GM18520 (cell line): Measurements from ENCODE around the gene ACE.
"Not testable (repeated sequence)": the region's sequence is repeated elsewhere in the genome, so short reads cannot be mapped to it uniquely, and the experiment has no call there.

Experiments used
- ATAC-seq: cut with Tn5 transposase; IDR thresholded peaks from one replicate; pipeline ENCODE4 v1.9.1; 2021; ENCODE audit not compliant: unreplicated experiment

ACE gene

GRCh38 chr17:63443053-63443452, 33.8 kb upstream of the ACE start:
- ATAC-seq = no peak

- no peak for ATAC-seq
Observed at GRCh38 chr17:63444457-63444856, 32.4 kb upstream of the ACE start.

DNA sequence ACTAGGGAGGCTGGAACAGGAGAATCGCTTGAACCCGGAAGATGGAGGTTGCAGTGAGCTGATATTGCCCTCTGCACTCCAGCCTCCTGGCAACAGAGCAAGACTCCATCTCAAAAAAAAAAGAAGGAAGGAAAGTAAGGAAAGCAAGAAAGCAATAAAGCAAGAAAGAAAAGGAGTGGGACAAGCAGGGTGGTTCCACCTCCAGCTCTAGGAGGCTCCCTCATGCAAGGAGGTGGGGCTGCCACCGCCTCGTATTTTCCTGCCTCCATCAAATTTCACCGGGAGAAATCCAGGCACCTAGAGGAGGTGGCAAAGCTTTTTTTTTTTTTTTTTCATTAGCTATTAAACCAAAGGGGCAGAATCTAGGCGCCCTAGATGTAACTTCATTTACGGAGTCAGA, 31.8 kb upstream of the ACE start:
- no peak for ATAC-seq

DNA sequence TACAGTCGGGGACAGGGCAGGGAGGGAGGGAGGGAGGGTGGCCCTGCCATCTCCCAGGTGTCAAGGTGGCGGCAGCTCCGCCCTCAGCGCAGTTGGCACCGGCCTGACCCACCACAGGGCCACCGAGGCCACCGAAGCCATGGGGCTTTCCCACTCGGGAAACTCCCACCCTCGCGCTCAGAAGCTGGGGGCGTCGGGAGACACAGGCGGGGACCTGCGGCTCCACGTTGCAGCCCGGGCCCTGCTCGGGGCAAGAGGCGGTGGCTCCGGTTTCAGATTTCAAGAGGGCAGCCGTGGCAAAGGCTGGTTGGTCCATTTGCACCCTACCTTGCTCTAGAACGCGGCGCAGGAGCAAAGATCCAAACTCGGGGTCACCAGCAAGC, 31.3 kb upstream of the ACE start:
- ATAC-seq = no peak

DNA sequence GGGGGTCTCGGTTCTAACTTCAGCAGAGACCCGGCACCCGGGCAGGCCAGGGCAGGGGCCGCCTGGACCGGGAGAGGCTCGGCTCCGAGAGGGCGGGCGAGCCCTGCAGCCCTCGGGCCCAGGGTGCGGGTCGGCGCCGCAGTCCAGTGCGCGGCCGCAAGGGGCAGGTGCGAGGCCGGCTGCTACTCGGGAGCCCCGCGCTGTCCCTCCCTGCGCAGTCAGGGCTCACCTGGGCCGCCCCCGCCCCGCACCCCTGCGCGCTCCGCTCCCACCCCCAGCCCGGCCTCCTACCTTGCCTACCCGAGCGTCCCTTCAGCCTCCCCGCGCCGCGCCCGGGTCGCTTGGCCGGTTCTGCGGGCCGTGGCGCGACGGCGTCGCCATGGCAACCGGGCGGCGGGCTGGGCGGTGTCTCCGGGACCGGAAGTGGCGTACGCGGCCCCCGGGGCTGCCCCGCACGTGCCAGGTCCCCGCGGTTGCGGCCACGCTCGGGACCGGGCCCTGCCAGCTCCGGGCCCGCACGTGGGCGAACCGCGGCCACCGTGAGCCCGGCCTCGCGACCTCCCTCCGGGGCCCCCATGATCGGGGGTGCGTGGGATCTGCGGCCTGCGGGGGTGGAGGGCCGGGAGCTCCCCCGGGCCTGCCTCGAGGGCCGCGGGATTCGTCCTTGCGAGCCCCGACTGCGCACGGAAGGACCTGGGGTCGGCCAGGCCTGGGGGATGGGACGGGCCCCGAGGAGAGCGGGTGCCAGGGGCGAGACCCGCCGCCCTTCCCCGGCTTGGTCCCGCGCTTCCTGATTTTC, 30.7 kb upstream of the ACE start, which contains the start of gene CYB561:
TSS of gene CYB561 (minus strand) at position 353 of the 799 bp plus-strand sequence. CDS start 8,759 bp downstream, outside the sequence.
- peak; percentile 41 for ATAC-seq

DNA sequence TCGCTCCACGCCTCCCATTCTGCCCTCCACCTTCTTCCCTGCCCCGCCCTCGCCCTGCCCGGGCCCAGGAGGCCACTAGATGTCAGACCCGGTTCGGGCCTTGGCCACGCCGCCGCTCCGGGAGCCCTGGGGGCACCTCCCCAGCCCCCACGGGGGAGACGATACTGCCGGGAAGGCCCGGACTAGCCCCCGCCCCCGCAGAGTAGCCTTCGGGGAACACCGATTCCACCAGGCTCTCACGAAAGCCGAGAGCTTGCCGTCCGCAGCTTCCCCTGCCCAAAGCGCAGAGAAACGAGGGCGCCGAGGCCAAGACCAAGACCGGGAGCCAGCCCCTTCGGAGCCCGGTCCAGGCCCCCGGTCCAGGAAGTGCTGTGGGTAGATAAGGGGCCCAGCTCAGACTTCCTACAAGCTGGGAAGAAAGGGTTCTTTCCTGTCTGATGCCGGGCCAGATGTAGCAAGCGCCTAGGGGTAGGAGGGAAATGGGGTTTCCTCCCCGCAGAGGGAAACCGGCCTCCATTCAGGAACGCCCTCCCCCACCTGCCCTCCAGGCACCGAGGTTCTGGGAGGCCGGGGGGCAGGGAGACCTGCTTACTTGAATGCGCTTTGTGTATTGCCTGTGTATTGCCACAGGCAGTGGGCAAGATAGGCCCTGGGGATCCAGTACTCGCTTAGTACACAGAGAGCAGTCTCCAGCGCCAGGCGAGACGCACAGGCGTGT, 29.9 kb upstream of the ACE start:
- peak; percentile 8 for ATAC-seq

GRCh38 chr17:63447471-63448009, 29.3 kb upstream of the ACE start:
- no peak for ATAC-seq

GRCh38 chr17:63448655-63449054, 28.2 kb upstream of the ACE start:
- ATAC-seq = no peak

DNA sequence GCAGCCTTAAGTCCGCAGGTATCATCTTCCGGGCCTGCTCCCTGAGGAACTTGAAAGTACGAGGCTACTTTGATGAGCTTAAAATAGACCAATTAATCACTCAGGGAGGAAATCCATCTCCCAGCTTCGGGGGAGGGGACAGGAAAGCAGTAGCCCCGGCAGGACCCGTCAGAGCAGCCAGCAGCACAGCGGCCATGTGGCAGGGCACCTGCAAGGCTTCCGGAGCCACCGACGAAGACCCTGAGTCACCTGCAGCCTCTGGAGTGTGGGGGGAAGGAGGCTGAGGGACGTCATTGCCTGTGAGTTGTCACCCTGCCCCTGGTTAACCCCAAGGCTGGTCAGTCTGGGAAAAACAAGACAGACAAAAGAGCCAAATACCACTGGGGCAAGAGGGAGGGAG, 26.3 kb upstream of the ACE start:
- no peak for ATAC-seq

DNA sequence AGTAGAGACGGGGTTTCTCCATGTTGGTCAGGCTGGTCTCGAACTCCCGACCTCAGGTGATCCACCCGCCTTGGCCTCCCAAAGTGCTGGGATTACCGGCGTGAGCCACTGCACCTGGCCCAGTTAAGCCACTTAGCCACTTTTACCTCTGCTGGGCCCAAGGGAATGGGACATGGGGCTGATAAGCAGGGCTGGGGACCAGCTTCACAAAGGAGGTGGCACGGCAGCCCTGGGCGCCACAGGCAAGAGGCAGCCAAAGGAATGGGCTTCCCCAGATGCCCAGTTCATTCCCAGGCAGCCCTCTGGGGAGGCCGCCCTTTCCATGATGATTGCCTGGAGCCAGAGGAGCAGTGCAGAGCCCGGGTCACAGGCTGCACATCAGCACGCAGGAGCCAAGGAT, 25.7 kb upstream of the ACE start:
- no peak for ATAC-seq

DNA sequence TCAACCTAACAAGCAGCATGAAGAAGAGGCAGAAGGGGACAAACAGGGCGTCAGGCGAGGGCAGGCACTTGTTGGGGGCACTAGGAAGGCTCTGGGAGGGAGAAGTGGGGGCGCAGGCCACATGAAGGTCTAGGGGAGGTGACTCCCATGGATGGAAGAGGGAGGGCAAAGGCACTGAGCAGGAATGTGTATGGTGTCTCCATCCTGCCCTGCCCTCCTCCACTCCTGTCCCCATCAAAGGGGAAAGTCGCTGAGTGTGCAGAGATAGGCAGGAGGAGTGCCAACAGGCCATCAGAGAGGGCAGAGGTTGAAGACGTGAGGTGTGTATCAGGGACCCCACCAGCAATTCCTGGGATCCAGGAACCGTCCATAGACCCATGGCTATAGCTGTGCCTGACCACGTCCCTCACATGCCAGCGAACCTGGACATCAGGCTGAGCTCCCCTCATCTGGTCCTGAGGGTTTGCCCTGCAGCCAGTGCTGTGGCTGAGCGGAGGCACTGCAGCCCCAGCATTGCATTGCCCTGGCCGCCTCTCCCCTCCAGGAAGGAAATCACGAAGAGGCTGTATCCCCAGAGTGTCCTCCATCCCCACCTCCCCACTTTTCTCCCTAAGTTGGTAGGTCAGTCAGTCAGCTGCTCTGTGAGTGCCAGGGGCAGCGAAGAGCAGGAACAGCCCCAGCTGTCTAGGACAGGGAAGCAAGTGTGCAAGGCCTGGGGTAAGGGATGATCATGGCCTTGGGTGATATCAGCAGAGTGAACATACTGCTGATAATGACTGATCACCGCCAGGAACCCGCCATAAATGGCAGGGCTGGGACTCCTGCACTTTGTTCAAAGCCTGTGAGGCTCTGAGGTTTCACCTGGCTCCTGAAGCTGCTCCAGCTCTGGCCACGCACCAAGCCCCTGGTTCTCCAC, 24.6 kb upstream of the ACE start:
- ATAC-seq = no peak

DNA sequence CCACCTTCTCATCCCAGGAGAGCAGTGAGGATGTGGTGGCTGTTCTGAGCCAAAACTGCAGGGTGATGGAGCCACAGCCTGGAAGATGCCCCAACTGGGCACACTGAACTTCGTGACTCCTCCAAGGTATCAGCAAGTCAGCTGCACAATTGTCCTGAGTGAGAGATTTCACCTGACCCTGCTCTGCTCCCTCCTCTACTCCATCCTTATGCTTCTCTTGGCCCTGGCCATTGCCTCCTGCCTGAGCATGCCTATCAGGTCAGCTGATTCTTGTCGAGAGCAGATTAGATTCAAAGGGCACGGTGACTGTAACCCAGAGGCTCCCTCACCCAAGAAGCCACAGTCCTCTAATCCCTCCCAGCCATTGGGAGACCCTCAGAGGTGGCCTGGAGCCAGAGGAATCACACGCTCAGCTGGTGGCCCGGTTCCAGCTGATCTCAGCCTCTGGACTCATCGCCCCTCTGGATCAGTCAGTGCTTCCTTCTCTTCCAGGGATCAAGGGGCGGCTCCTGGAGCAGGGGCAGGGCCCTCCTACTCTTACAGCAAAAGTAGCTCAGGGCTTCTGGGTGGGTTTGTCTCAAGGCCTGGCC, 23.8 kb upstream of the ACE start:
- no peak for ATAC-seq

DNA sequence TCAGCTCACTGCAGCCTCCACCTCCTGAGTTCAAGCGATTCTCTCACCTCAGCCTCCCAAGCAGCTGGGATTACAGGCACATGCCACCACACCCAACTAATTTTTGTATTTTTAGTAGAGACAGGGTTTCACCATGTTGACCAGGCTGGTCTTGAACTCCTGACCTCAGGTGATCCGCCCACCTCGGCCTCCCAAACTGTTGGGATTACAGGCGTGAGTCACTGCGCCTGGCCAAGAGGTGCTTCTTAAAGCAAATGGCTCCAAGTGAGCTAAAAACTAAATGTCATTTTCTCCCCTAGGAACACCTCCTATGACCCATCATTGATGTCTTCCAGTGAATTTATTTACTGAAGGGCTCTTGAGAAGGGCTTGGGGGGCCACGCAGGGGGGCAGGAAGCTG, 22.5 kb upstream of the ACE start:
- ATAC-seq = not testable (repeated sequence)

- ATAC-seq = no peak
Observed at GRCh38 chr17:63454915-63455314, 21.9 kb upstream of the ACE start.

DNA sequence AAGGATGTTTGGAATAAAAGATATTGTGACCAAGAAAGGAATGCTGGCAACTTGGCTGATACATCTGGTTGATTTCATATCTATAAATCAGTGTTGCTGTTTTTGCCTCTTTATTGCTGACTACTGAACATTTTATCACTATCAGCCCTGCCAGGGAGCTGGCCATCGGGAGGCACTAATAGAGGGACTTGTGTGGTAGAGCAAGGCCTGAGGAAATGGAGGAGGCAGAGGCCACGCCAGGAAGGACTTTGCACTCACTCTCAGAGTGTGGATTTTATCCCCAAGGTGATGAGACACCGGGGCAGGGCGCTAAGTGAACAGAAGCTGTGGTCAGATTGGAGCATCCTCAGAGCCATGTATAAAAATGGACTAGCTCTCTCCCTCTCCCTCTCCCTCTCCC, 21.4 kb upstream of the ACE start:
- no peak for ATAC-seq

- ATAC-seq = no peak
Observed at GRCh38 chr17:63458478-63458877, 18.4 kb upstream of the ACE start.

DNA sequence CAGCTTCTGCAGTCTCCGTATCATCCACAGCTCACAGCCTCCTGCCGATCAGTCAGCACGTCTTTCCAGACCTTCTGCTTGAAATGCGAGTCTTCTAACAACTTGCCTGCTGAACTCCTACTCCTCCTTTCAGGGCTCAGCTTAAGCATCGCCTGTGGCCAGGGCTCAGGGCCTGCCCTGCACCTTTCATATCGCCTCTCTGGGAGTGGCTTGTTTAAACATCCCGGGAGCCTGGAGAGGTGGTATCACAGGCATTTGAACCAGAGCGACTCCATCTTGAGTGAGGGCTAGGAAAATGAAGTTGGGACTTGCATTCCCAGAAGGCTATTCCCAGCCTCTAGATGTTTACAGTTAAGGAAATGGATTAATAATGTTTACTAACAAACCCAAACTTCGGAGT, 16.8 kb upstream of the ACE start:
- ATAC-seq = no peak

GRCh38 chr17:63463771-63464170, 13.1 kb upstream of the ACE start:
- ATAC-seq = no peak

DNA sequence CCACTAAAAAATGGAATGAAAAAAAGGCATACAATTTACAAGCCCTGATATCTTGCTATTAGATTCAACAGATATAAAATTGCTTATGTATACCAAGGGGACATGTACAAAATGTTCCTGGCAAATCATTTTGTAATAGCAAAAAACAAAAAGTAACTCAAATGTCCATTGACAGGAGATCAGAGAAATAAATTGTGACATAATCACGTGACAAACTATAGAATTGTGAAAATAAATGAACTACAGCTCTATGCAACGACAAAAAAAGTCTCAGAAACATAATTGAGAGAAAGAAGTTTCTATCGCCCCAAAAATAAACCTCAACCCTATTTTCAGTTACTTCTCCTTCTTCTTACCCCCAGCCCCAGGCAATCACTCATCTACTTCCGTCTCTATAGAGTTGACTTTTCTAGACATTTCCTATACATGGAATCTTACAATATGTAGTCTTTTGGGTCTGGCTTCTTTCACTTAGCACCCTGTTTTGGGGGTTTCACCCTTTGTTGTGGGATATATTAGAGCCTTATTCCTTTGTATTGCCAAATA, 12.1 kb upstream of the ACE start:
- no peak for ATAC-seq

GRCh38 chr17:63468099-63468498, 8.8 kb upstream of the ACE start:
- not testable (repeated sequence) for ATAC-seq
